ENCODE data around the gene RPA3. TPM values are rescaled to one million over a fixed set of nuclear protein-coding genes. Genes with fewer than 3 reads are reported as not detected.

Gene RPA3
- total RNA-seq, 1 experiment from 2014 or later: 44.2 TPM

- TF ChIP-seq CTCF (IDR thresholded peaks at IDR 0.05; ENCODE audit: unreplicated experiment): no peak
- BruUV-seq (replicated peaks): no TSS peak
- Mint-ChIP-seq H3K9me3 (ENCODE audit: unreplicated experiment) (no peaks in the 10 kb centered on the region), H3K36me3 (ENCODE audit: insufficient read depth, unreplicated experiment) (peaks cover 64% of the 10 kb centered on the region), H3K27me3 (ENCODE audit: insufficient read depth, unreplicated experiment) (no peaks in the 10 kb centered on the region), H3K4me1 (ENCODE audit: insufficient read depth, unreplicated experiment) (no peaks in the 10 kb centered on the region), H3K27ac (ENCODE audit: low read depth, unreplicated experiment) (no peak overlapping the region), H3K4me3 (ENCODE audit: unreplicated experiment) (no peak overlapping the region)
- POLR2A ChIA-PET: no interaction called here
- intact Hi-C loops (cut with micrococcal nuclease): no loop called here
- DNase-seq (ENCODE audit: unreplicated experiment): no peak
- CTCF ChIA-PET: interaction anchor here (1.7 kb wide), 1 partner anchor 12 kb away, joined by 6 read pairs; no protein-coding TSS in a partner anchor
Measured at GRCh38 chr7:7607010-7607409, 111.4 kb downstream of the RPA3 start.

GRCh38 chr7:7596176-7596575, 122.2 kb downstream of the RPA3 start:
- no peak for TF ChIP-seq CTCF (IDR thresholded peaks at IDR 0.05; ENCODE audit: unreplicated experiment)
- Mint-ChIP-seq H3K9me3 (ENCODE audit: unreplicated experiment) (peaks cover 10% of the 10 kb centered on the region), H3K36me3 (ENCODE audit: insufficient read depth, unreplicated experiment) (peaks cover 87% of the 10 kb centered on the region), H3K27ac (ENCODE audit: low read depth, unreplicated experiment) (no peak overlapping the region), H3K27me3 (ENCODE audit: insufficient read depth, unreplicated experiment) (no peaks in the 10 kb centered on the region), H3K4me3 (ENCODE audit: unreplicated experiment) (no peak overlapping the region), H3K4me1 (ENCODE audit: insufficient read depth, unreplicated experiment) (no peaks in the 10 kb centered on the region)
- intact Hi-C loops (cut with micrococcal nuclease): loop anchor here (5.0 kb wide), 1 partner anchor 701 kb away; no protein-coding TSS in a partner anchor
- POLR2A ChIA-PET: interaction anchor here (0.7 to 1.9 kb wide), 4 partner anchors 11 to 554 kb away, joined by 3 to 6 read pairs (median 3); no protein-coding TSS in a partner anchor
- CTCF ChIA-PET: interaction anchor here (0.6 to 2.0 kb wide), 9 partner anchors 11 to 700 kb away, joined by 3 to 8 read pairs (median 4); no protein-coding TSS in a partner anchor
- DNase-seq (ENCODE audit: unreplicated experiment): no peak
- no TSS peak for BruUV-seq (replicated peaks)

GRCh38 chr7:7595451-7595850, 123.0 kb downstream of the RPA3 start:
- Mint-ChIP-seq H3K36me3 (ENCODE audit: insufficient read depth, unreplicated experiment) (peaks cover 87% of the 10 kb centered on the region), H3K9me3 (ENCODE audit: unreplicated experiment) (peaks cover 4% of the 10 kb centered on the region), H3K27ac (ENCODE audit: low read depth, unreplicated experiment) (no peak overlapping the region), H3K4me3 (ENCODE audit: unreplicated experiment) (no peak overlapping the region), H3K27me3 (ENCODE audit: insufficient read depth, unreplicated experiment) (no peaks in the 10 kb centered on the region), H3K4me1 (ENCODE audit: insufficient read depth, unreplicated experiment) (peaks cover 5% of the 10 kb centered on the region)
- CTCF ChIA-PET: interaction anchor here (0.6 to 2.4 kb wide), 13 partner anchors 9 to 701 kb away, joined by 3 to 8 read pairs (median 5); no protein-coding TSS in a partner anchor
- no TSS peak for BruUV-seq (replicated peaks)
- intact Hi-C loops (cut with micrococcal nuclease): loop anchor here (1.0 to 5.0 kb wide), 5 partner anchors 166 to 702 kb away; no protein-coding TSS in a partner anchor
- POLR2A ChIA-PET: interaction anchor here (0.7 to 1.9 kb wide), 4 partner anchors 10 to 640 kb away, joined by 3 to 6 read pairs (median 3); no protein-coding TSS in a partner anchor
- TF ChIP-seq CTCF (IDR thresholded peaks at IDR 0.05; ENCODE audit: unreplicated experiment): peak; percentile 28
- DNase-seq (ENCODE audit: unreplicated experiment): peak; percentile 26

Other genes with a start within 250 kb of the RPA3 start
- gene COL28A1, start 182.7 kb downstream of the RPA3 start, total RNA-seq (2022): 0.29 and 0.96 TPM in 2 replicates
- 43.5 and 65.4 TPM in 2 replicates for gene MIOS, start 151.7 kb downstream of the RPA3 start, total RNA-seq (2022)
- 7.1 and 11.1 TPM in 2 replicates for gene UMAD1, start 77.9 kb downstream of the RPA3 start, total RNA-seq (2022)

All from MCF 10A (cell line).